Trophoblast cell (in vitro differentiated cells and primary cell): ENCODE data around the gene MMGT1.

ENCODE experiments used
- DNase-seq, 2 donors: peaks; one replicate each; pipeline ENCODE4 v3.0.0-alpha.2; 2016
- H2AFZ ChIP-seq: 2 replicates; pipeline ENCODE4 v1.6.1; 2013; ENCODE audit warnings: low read length, moderate library complexity, mild to moderate bottlenecking; ENCODE audit not compliant: insufficient read depth, poor library complexity
- H2AK5ac ChIP-seq: 2 replicates; pipeline ENCODE4 v1.6.1; 2013; ENCODE audit warnings: mild to moderate bottlenecking, low read length
- H2BK120ac ChIP-seq: 2 replicates; pipeline ENCODE4 v1.6.1; 2013; ENCODE audit warnings: low read length, mild to moderate bottlenecking, moderate library complexity; ENCODE audit not compliant: insufficient read depth, poor library complexity
- H2BK12ac ChIP-seq: 2 replicates; pipeline ENCODE4 v1.6.1; 2013; ENCODE audit warnings: mild to moderate bottlenecking, low read length, moderate library complexity
- H2BK5ac ChIP-seq: 2 replicates; pipeline ENCODE4 v1.6.1; 2013; ENCODE audit warnings: low read length, low read depth, moderate library complexity, mild to moderate bottlenecking; ENCODE audit not compliant: poor library complexity
- H3K14ac ChIP-seq: 2 replicates; pipeline ENCODE4 v1.6.1; 2013; ENCODE audit warnings: mild to moderate bottlenecking, low read length
- H3K18ac ChIP-seq: 2 replicates; pipeline ENCODE4 v1.6.1; 2013; ENCODE audit warnings: mild to moderate bottlenecking, low read length
- H3K23ac ChIP-seq: 2 replicates; pipeline ENCODE4 v1.6.1; 2013; ENCODE audit warnings: low read length
- H3K27ac ChIP-seq: 2 replicates; pipeline ENCODE4 v1.5.1; 2013; ENCODE audit warnings: low read depth, mild to moderate bottlenecking, inconsistent platforms, low read length, moderate library complexity
- H3K27me3 ChIP-seq: 2 replicates; pipeline ENCODE4 v1.6.1; 2013; ENCODE audit warnings: inconsistent platforms, mild to moderate bottlenecking, low read length, moderate library complexity; ENCODE audit not compliant: insufficient read depth
- H3K36me3 ChIP-seq, 2 experiments: 1 replicate in 1 of 2; 2 replicates in 1 of 2; pipeline ENCODE4 v1.6.1; 2013; ENCODE audit warnings: low read length in 2 of 2, mild to moderate bottlenecking in 2 of 2, moderate library complexity in 1 of 2; ENCODE audit not compliant: insufficient read depth in 2 of 2, control insufficient read depth in 1 of 2
- H3K4ac ChIP-seq: 2 replicates; pipeline ENCODE4 v1.6.1; 2013; ENCODE audit warnings: low read depth, mild to moderate bottlenecking, low read length, moderate library complexity
- H3K4me1 ChIP-seq, 2 experiments: 1 replicate in 1 of 2; 2 replicates in 1 of 2; pipeline ENCODE4 v1.6.1; 2013; ENCODE audit warnings: low read length in 2 of 2, mild to moderate bottlenecking in 2 of 2, moderate library complexity in 1 of 2; ENCODE audit not compliant: insufficient read depth in 2 of 2, control insufficient read depth in 1 of 2
- H3K4me2 ChIP-seq: 2 replicates; pipeline ENCODE4 v1.6.1; 2013; ENCODE audit warnings: inconsistent platforms, mild to moderate bottlenecking, low read length, moderate library complexity
- H3K4me3 ChIP-seq: 2 replicates; pipeline ENCODE4 v1.5.1; 2013; ENCODE audit warnings: mild to moderate bottlenecking, low read depth, low read length, inconsistent platforms
- H3K79me1 ChIP-seq: one replicate; pipeline ENCODE4 v1.6.1; 2013; ENCODE audit warnings: low read length
- H3K79me2 ChIP-seq: 2 replicates; pipeline ENCODE4 v1.6.1; 2013; ENCODE audit warnings: low read length, mild to moderate bottlenecking; ENCODE audit not compliant: control insufficient read depth, insufficient read depth, poor library complexity
- H3K9ac ChIP-seq: 2 replicates; pipeline ENCODE4 v1.6.1; 2013; ENCODE audit warnings: mild to moderate bottlenecking, low read length
- H3K9me3 ChIP-seq: 2 replicates; pipeline ENCODE4 v1.6.1; 2013; ENCODE audit warnings: low read depth, mild to moderate bottlenecking, control low read depth, inconsistent platforms, low read length; ENCODE audit not compliant: insufficient read depth
- H4K12ac ChIP-seq: 2 replicates; pipeline ENCODE4 v1.6.1; 2013; ENCODE audit warnings: low read depth, mild to moderate bottlenecking, low read length, moderate library complexity
- H4K8ac ChIP-seq: 2 replicates; pipeline ENCODE4 v1.6.1; 2013; ENCODE audit warnings: low read depth, mild to moderate bottlenecking, low read length, moderate library complexity
- H4K91ac ChIP-seq: one replicate; pipeline ENCODE4 v1.6.1; 2013; ENCODE audit warnings: low read depth, mild to moderate bottlenecking, low read length, moderate library complexity
- WGBS: extraction: QIAGEN DNeasy Blood & Tissue Kit; methylation state at CpG from one replicate; pipeline ENCODE4 v1.1.7; 2013; ENCODE audit warnings: missing lambda C conversion rate; ENCODE audit not compliant: insufficient read length, insufficient coverage; ENCODE audit errors: extremely low coverage; 5-methylcytosine and 5-hydroxymethylcytosine counted together

MMGT1 gene

GRCh38 chrX:135914404-135914803, 59.4 kb downstream of the MMGT1 start:
- Histone ChIP-seq H3K14ac (no peak overlapping the region), H3K23ac (no peak overlapping the region), H3K4me1 (no peaks in the 10 kb centered on the region), H3K18ac (no peak overlapping the region), H2BK120ac (no peak overlapping the region), H4K91ac (no peak overlapping the region), H3K4me2 (no peak overlapping the region), H2BK5ac (no peak overlapping the region), H3K27ac (no peak overlapping the region), H3K27me3 (no peaks in the 10 kb centered on the region), H2BK12ac (no peak overlapping the region), H2AFZ (no peak overlapping the region), H3K4ac (no peak overlapping the region), H3K79me2 (no peaks in the 10 kb centered on the region), H3K79me1 (no peaks in the 10 kb centered on the region), H4K8ac (no peak overlapping the region), H3K9ac (no peak overlapping the region), H2AK5ac (no peak overlapping the region), H3K4me3 (no peak overlapping the region), H3K9me3 (peaks cover 4% of the 10 kb centered on the region), H3K36me3 (no peaks in the 10 kb centered on the region), H4K12ac (no peak overlapping the region)
- WGBS = 83% methylated on average over 1 of the region's 5 CpGs
- DNase-seq = no peak
